Neuronal stem cell (in vitro differentiated cells): ENCODE data around the gene NEDD1.

Source experiments
- DNase-seq: peaks from one replicate; pipeline ENCODE4 v3.0.0-alpha.2; 2013; ENCODE audit warnings: low spot score
- H2AFZ ChIP-seq: one replicate; pipeline ENCODE4 v1.6.1; 2013; ENCODE audit warnings: mild to moderate bottlenecking, low read length, inconsistent platforms
- H2AK5ac ChIP-seq: 2 replicates; pipeline ENCODE4 v1.6.1; 2013; ENCODE audit warnings: low read depth, mild to moderate bottlenecking, inconsistent platforms, low read length, moderate library complexity, mixed read lengths
- H2BK120ac ChIP-seq: 2 replicates; pipeline ENCODE4 v1.6.1; 2013; ENCODE audit warnings: low read depth, mild to moderate bottlenecking, inconsistent platforms, low read length, moderate library complexity, mixed read lengths
- H2BK12ac ChIP-seq: one replicate; pipeline ENCODE4 v1.6.1; 2013; ENCODE audit warnings: low read length, inconsistent platforms
- H2BK15ac ChIP-seq: 2 replicates; pipeline ENCODE4 v1.6.1; 2013; ENCODE audit warnings: mild to moderate bottlenecking, low read length, inconsistent platforms, mixed read lengths
- H2BK5ac ChIP-seq: one replicate; pipeline ENCODE4 v1.6.1; 2013; ENCODE audit warnings: inconsistent platforms, mild to moderate bottlenecking, low read length, moderate library complexity
- H3K14ac ChIP-seq: one replicate; pipeline ENCODE4 v1.6.1; 2013; ENCODE audit warnings: low read length, inconsistent platforms
- H3K18ac ChIP-seq: 2 replicates; pipeline ENCODE4 v1.6.1; 2013; ENCODE audit warnings: low read length, inconsistent platforms
- H3K23ac ChIP-seq: 2 replicates; pipeline ENCODE4 v1.6.1; 2013; ENCODE audit warnings: low read depth, mild to moderate bottlenecking, mixed read lengths, low read length, inconsistent platforms; ENCODE audit not compliant: poor library complexity
- H3K27ac ChIP-seq: replicated peaks from 3 replicates; pipeline ENCODE4 v1.5.1; 2013; ENCODE audit warnings: low read length, inconsistent platforms
- H3K27me3 ChIP-seq, 3 experiments: 2 replicates each; pipeline ENCODE4 v1.6.1; 2013; ENCODE audit warnings: low read length in 3 of 3, mild to moderate bottlenecking in 2 of 3, inconsistent platforms in 1 of 3, low read depth in 1 of 3, mixed read lengths in 1 of 3, moderate library complexity in 1 of 3; ENCODE audit not compliant: control insufficient read depth in 3 of 3, insufficient read depth in 3 of 3
- H3K36me3 ChIP-seq, 2 donors: replicated peaks in 1 of 2; 2 replicates each; pipeline ENCODE4 v1.6.1; 2013; ENCODE audit warnings: low read length in 2 of 2; ENCODE audit not compliant: control insufficient read depth in 2 of 2, insufficient read depth in 2 of 2
- H3K4ac ChIP-seq: 2 replicates; pipeline ENCODE4 v1.6.1; 2013; ENCODE audit warnings: inconsistent platforms, mild to moderate bottlenecking, low read length, moderate library complexity
- H3K4me1 ChIP-seq, 2 donors: 1 replicate in 1 of 2; 2 replicates in 1 of 2; pipeline ENCODE4 v1.6.1; 2013; ENCODE audit warnings: low read length in 2 of 2, low read depth in 1 of 2; ENCODE audit not compliant: control insufficient read depth in 2 of 2, insufficient read depth in 1 of 2
- H3K4me2 ChIP-seq: one replicate; pipeline ENCODE4 v1.6.1; 2013; ENCODE audit warnings: mild to moderate bottlenecking, low read length, inconsistent platforms; ENCODE audit not compliant: insufficient read depth, poor library complexity, severe bottlenecking
- H3K4me3 ChIP-seq, 2 donors: 2 replicates each; pipeline ENCODE4 v1.5.1; 2013; ENCODE audit warnings: low read length in 2 of 2, mild to moderate bottlenecking in 2 of 2, inconsistent platforms in 1 of 2, moderate library complexity in 1 of 2
- H3K79me1 ChIP-seq: one replicate; pipeline ENCODE4 v1.6.1; 2013; ENCODE audit warnings: low read depth, mild to moderate bottlenecking, inconsistent platforms, low read length, moderate library complexity
- H3K9ac ChIP-seq: one replicate; pipeline ENCODE4 v1.6.1; 2013; ENCODE audit warnings: mild to moderate bottlenecking, low read depth, low read length, inconsistent platforms; ENCODE audit not compliant: poor library complexity
- H3K9me3 ChIP-seq, 2 donors: replicated peaks in 1 of 2; 2 replicates each; pipeline versions ENCODE3 to v1.6.1; 2013; ENCODE audit warnings: low read length in 2 of 2, mild to moderate bottlenecking in 2 of 2, inconsistent platforms in 1 of 2, low read depth in 1 of 2, mixed read lengths in 1 of 2, moderate library complexity in 1 of 2; ENCODE audit not compliant: control insufficient read depth in 2 of 2, insufficient read depth in 1 of 2
- H4K8ac ChIP-seq: one replicate; pipeline ENCODE4 v1.6.1; 2013; ENCODE audit warnings: low read depth, mild to moderate bottlenecking, inconsistent platforms, low read length, moderate library complexity
- H4K91ac ChIP-seq: one replicate; pipeline ENCODE4 v1.6.1; 2013; ENCODE audit warnings: low read length, low read depth, mild to moderate bottlenecking, inconsistent platforms; ENCODE audit not compliant: poor library complexity
- WGBS, 2 donors: extraction: QIAGEN DNeasy Blood & Tissue Kit; methylation state at CpG; one replicate each; pipeline ENCODE4 v1.1.7; 2013; ENCODE audit warnings: missing lambda C conversion rate in 2 of 2, mixed read lengths in 1 of 2; ENCODE audit not compliant: insufficient read length in 2 of 2, insufficient replicate concordance in 1 of 2; ENCODE audit errors: extremely low coverage in 2 of 2; 5-methylcytosine and 5-hydroxymethylcytosine counted together

Gene NEDD1

DNA sequence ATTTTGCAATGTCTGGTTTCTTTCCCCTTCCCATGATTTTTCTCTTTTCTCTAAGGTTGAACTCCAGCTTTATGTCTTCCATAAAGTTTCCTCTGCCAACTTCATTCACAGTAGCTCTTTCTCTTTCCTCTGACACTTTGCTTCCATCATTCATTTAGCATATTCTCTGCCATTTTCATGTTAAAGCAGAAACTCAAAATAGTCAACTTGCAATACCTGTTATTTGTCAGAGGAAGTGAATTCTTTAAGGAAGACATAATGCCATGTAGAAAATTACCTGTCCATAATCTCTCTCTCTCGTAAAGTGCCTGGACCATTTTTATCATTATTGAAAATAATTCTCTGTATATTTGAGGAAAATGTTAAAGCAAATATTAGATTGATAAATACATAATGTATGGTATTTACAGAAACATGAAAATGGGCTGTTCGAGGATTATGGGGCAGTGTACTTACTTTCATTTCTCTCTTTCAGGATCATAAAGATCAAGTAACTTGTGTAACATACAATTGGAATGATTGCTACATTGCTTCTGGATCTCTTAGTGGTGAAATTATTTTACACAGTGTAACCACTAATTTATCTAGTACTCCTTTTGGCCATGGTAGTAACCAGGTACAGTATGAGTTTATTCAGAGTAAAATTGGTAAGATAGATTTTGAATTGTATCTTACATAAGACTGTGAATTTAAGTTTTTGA, 12.6 kb downstream of the NEDD1 start:
- no peak overlapping the region for H3K23ac ChIP-seq
- no peak overlapping the region for H3K9ac ChIP-seq
- H3K27me3 ChIP-seq: no peaks in the 10 kb centered on the region
- H3K9me3 ChIP-seq: peaks cover 1 to 17% of the 10 kb centered on the region in 2 donors
- no peak overlapping the region for H2AFZ ChIP-seq
- no peak overlapping the region for H2BK12ac ChIP-seq
- no peak for DNase-seq
- no peak overlapping the region for H2BK120ac ChIP-seq
- no CpG with 5 or more reads among the region's 2 CpGs for WGBS, 2 donors
- no peak overlapping the region for H3K4me3 ChIP-seq
- peaks cover 0 to 52% of the 10 kb centered on the region in 2 donors for H3K36me3 ChIP-seq
- H3K79me1 ChIP-seq: no peaks in the 10 kb centered on the region
- H2BK15ac ChIP-seq: no peak overlapping the region
- H4K8ac ChIP-seq: no peak overlapping the region
- H3K4me2 ChIP-seq: no peak overlapping the region
- H3K27ac ChIP-seq: no peak overlapping the region
- H3K18ac ChIP-seq: no peak overlapping the region
- H4K91ac ChIP-seq: no peak overlapping the region
- no peaks in the 10 kb centered on the region for H3K4me1 ChIP-seq
- H2AK5ac ChIP-seq: no peak overlapping the region
- H3K4ac ChIP-seq: no peak overlapping the region
- no peak overlapping the region for H3K14ac ChIP-seq
- no peak overlapping the region for H2BK5ac ChIP-seq

GRCh38 chr12:96948782-96949181, 41.7 kb downstream of the NEDD1 start:
- no peaks in the 10 kb centered on the region for H3K79me1 ChIP-seq
- no peak overlapping the region for H3K23ac ChIP-seq
- peaks cover 3 to 99% of the 10 kb centered on the region in 2 donors for H3K36me3 ChIP-seq
- peaks cover 0 to 10% of the 10 kb centered on the region in 2 donors for H3K9me3 ChIP-seq
- DNase-seq: no peak
- no CpG with 5 or more reads among the region's 2 CpGs for whole genome bisulfite sequencing, 2 donors
- H2BK15ac ChIP-seq: no peak overlapping the region
- no peak overlapping the region for H3K27ac ChIP-seq
- no peak overlapping the region for H2BK5ac ChIP-seq
- no peak overlapping the region for H3K9ac ChIP-seq
- no peak overlapping the region for H3K18ac ChIP-seq
- no peak overlapping the region for H3K4me3 ChIP-seq
- H3K27me3 ChIP-seq: no peaks in the 10 kb centered on the region
- H2AK5ac ChIP-seq: no peak overlapping the region
- no peak overlapping the region for H2AFZ ChIP-seq
- no peak overlapping the region for H4K91ac ChIP-seq
- no peaks in the 10 kb centered on the region for H3K4me1 ChIP-seq
- H3K14ac ChIP-seq: no peak overlapping the region
- H3K4me2 ChIP-seq: no peak overlapping the region
- H4K8ac ChIP-seq: no peak overlapping the region
- no peak overlapping the region for H3K4ac ChIP-seq
- no peak overlapping the region for H2BK120ac ChIP-seq
- H2BK12ac ChIP-seq: no peak overlapping the region

- H3K4ac ChIP-seq: no peak overlapping the region
- H3K14ac ChIP-seq: no peak overlapping the region
- H2BK5ac ChIP-seq: no peak overlapping the region
- H3K4me2 ChIP-seq: no peak overlapping the region
- H2BK15ac ChIP-seq: no peak overlapping the region
- H2BK120ac ChIP-seq: no peak overlapping the region
- DNase-seq: no peak
- no peaks in the 10 kb centered on the region for H3K36me3 ChIP-seq
- H3K4me1 ChIP-seq: peaks cover 8 to 18% of the 10 kb centered on the region in 2 donors
- H4K8ac ChIP-seq: no peak overlapping the region
- no peak overlapping the region for H2AFZ ChIP-seq
- H3K27ac ChIP-seq: no peak overlapping the region
- no peaks in the 10 kb centered on the region for H3K79me1 ChIP-seq
- no peak overlapping the region for H4K91ac ChIP-seq
- H3K9ac ChIP-seq: no peak overlapping the region
- no peak overlapping the region for H2BK12ac ChIP-seq
- no peaks in the 10 kb centered on the region for H3K9me3 ChIP-seq
- no peak overlapping the region for H3K23ac ChIP-seq
- no peaks in the 10 kb centered on the region for H3K27me3 ChIP-seq
- WGBS, 2 donors: no CpG with 5 or more reads among the region's 3 CpGs
- no peak overlapping the region for H3K4me3 ChIP-seq
- H3K18ac ChIP-seq: peak overlapping the region; percentile 23
- H2AK5ac ChIP-seq: no peak overlapping the region
These were observed 72.5 kb downstream of the NEDD1 start for GRCh38 chr12:96979532-96979931.

GRCh38 chr12:96980991-96981414, 73.9 kb downstream of the NEDD1 start:
- no peak for DNase-seq
- Histone ChIP-seq H3K79me1 (no peaks in the 10 kb centered on the region), H2BK15ac (no peak overlapping the region), H3K9ac (no peak overlapping the region), H3K18ac (no peak overlapping the region), H3K27ac (no peak overlapping the region), H4K91ac (no peak overlapping the region), H3K4me3 (no peak overlapping the region), H2BK12ac (no peak overlapping the region), H3K4me2 (no peak overlapping the region), H3K14ac (no peak overlapping the region), H3K4ac (no peak overlapping the region), H3K23ac (no peak overlapping the region), H3K27me3 (no peaks in the 10 kb centered on the region), H2AK5ac (no peak overlapping the region), H4K8ac (no peak overlapping the region), H3K4me1 (peaks cover 9 to 18% of the 10 kb centered on the region in 2 donors), H2BK5ac (no peak overlapping the region), H2BK120ac (no peak overlapping the region), H3K36me3 (no peaks in the 10 kb centered on the region), H2AFZ (peak overlapping the region; percentile 5), H3K9me3 (no peaks in the 10 kb centered on the region)
- WGBS, 2 donors: no CpG with 5 or more reads among the region's 6 CpGs
